H1 (cell line): ENCODE data around the gene CDY2A. TPM values are rescaled to one million over a fixed set of nuclear protein-coding genes. Genes with fewer than 3 reads are reported as not detected.
"Not testable (repeated sequence)": the region's sequence is repeated elsewhere in the genome, so short reads cannot be mapped to it uniquely, and the experiment has no call there.

Experiments
- CTCF ChIA-PET: fragments of 300-600 bp; sonication (Branson Sonifier 250); formaldehyde crosslinking; loops from one replicate; lab custom pipeline; 2021; ENCODE audit not compliant: partially characterized antibody; lab: Charles Lee
- POLR2A ChIA-PET: fragments of 300-600 bp; sonication (Branson Sonifier 250); formaldehyde crosslinking; loops from one replicate; lab custom pipeline; 2021; ENCODE audit warnings: inconsistent platforms; ENCODE audit not compliant: partially characterized antibody; lab: Charles Lee
- DNase-seq, 2 experiments: peaks; one replicate each; pipeline versions ENCODE4 v3.0.0 to v3.0.0-alpha.2; 2010 to 2022; ENCODE audit warnings: low spot score in 2 of 2, low read depth in 1 of 2, mixed read lengths in 1 of 2
- FAIRE-seq: peaks from 2 replicates; lab custom pipeline; 2011; peaks lifted over from hg19 to GRCh38; lab: Jason Lieb, UNC
- H2AFZ ChIP-seq: 2 replicates; pipeline ENCODE4 v1.8.1; 2012; ENCODE audit warnings: low read length, inconsistent platforms
- H2AK5ac ChIP-seq: 2 replicates; pipeline ENCODE4 v1.6.1; 2013; ENCODE audit warnings: low read depth, low read length
- H2BK120ac ChIP-seq: replicated peaks from 2 replicates; pipeline ENCODE3; 2013; ENCODE audit warnings: low read depth, low read length, inconsistent platforms
- H2BK12ac ChIP-seq: 2 replicates; pipeline ENCODE4 v1.6.1; 2013; ENCODE audit warnings: low read depth, low read length
- H2BK15ac ChIP-seq: 2 replicates; pipeline ENCODE4 v1.6.1; 2013; ENCODE audit warnings: low read length
- H2BK20ac ChIP-seq: 2 replicates; pipeline ENCODE4 v1.6.1; 2013; ENCODE audit warnings: low read length
- H2BK5ac ChIP-seq: 2 replicates; pipeline ENCODE4 v1.6.1; 2013; ENCODE audit warnings: low read depth, low read length
- H3K14ac ChIP-seq: 2 replicates; pipeline ENCODE4 v1.6.1; 2013; ENCODE audit warnings: inconsistent platforms; ENCODE audit not compliant: insufficient read length
- H3K18ac ChIP-seq: 2 replicates; pipeline ENCODE4 v1.6.1; 2013; ENCODE audit warnings: low read length; ENCODE audit errors: extremely low read depth
- H3K23ac ChIP-seq: 2 replicates; pipeline ENCODE4 v1.6.1; 2013; ENCODE audit warnings: inconsistent platforms; ENCODE audit not compliant: insufficient read length
- H3K23me2 ChIP-seq: 2 replicates; pipeline ENCODE4 v1.6.1; 2013; ENCODE audit warnings: low read depth, low read length
- H3K27ac ChIP-seq: 2 replicates; pipeline ENCODE4 v1.6.1; 2011; ENCODE audit warnings: low read depth, low read length, inconsistent platforms
- H3K27me3 ChIP-seq, 4 experiments: replicated peaks in 1 of 4; 1 replicate in 1 of 4; 2 replicates in 3 of 4; pipeline versions ENCODE4 v1.6.1 to v1.8.1; 2011 to 2013; ENCODE audit warnings: low read length in 3 of 4, mild to moderate bottlenecking in 3 of 4, inconsistent platforms in 2 of 4, mixed read lengths in 2 of 4, moderate library complexity in 1 of 4; ENCODE audit not compliant: control insufficient read depth in 3 of 4, insufficient read depth in 3 of 4; ENCODE audit errors: extremely low read depth in 1 of 4
- H3K36me3 ChIP-seq, 4 experiments: 2 replicates each; pipeline versions ENCODE4 v1.6.1 to v1.8.1; 2011 to 2013; ENCODE audit warnings: mild to moderate bottlenecking in 4 of 4, low read length in 3 of 4, moderate library complexity in 2 of 4, control low read depth in 1 of 4, inconsistent platforms in 1 of 4; ENCODE audit not compliant: insufficient read depth in 4 of 4, control insufficient read depth in 2 of 4
- H3K4ac ChIP-seq: replicated peaks from 2 replicates; pipeline ENCODE3; 2013; ENCODE audit warnings: low read length, low read depth, mixed read lengths, inconsistent platforms; ENCODE audit not compliant: insufficient read length
- H3K4me1 ChIP-seq, 4 experiments: replicated peaks in 1 of 4; 1 replicate in 1 of 4; 2 replicates in 3 of 4; pipeline versions ENCODE4 v1.6.1 to v1.8.1; 2011 to 2013; ENCODE audit warnings: low read length in 3 of 4, inconsistent platforms in 2 of 4, mixed read lengths in 1 of 4; ENCODE audit not compliant: insufficient read depth in 4 of 4, control insufficient read depth in 3 of 4
- H3K4me2 ChIP-seq, 2 experiments: 2 replicates each; pipeline versions ENCODE4 v1.6.1 to v1.8.1; 2011 to 2013; ENCODE audit warnings: low read depth in 2 of 2, low read length in 2 of 2, control low read depth in 1 of 2, inconsistent platforms in 1 of 2, mild to moderate bottlenecking in 1 of 2; ENCODE audit not compliant: insufficient read depth in 1 of 2
- H3K4me3 ChIP-seq, 4 experiments: fragments of 200-600, 300-600 bp in 1 of 4; sonication (generic), shearing (Covaris generic), sonication (Bioruptor Twin) in 1 of 4; 2 replicates each; pipeline versions ENCODE4 v1.5.1 to v1.8.1; 2011 to 2016; ENCODE audit warnings: low read length in 4 of 4, low read depth in 3 of 4, control low read depth in 2 of 4, inconsistent platforms in 2 of 4, mild to moderate bottlenecking in 2 of 4, mixed read lengths in 1 of 4, moderate library complexity in 1 of 4; ENCODE audit not compliant: insufficient read depth in 2 of 4; ENCODE audit errors: extremely low read depth in 1 of 4
- H3K56ac ChIP-seq: replicated peaks from 2 replicates; pipeline ENCODE3; 2013; ENCODE audit warnings: low read depth, mild to moderate bottlenecking, mixed read lengths, low read length, inconsistent platforms; ENCODE audit not compliant: insufficient read length
- H3K79me1 ChIP-seq: 2 replicates; pipeline ENCODE4 v1.6.1; 2013; ENCODE audit warnings: low read depth, low read length, control low read depth
- H3K79me2 ChIP-seq, 2 experiments: 2 replicates each; pipeline versions ENCODE4 v1.6.1 to v1.8.1; 2012 to 2013; ENCODE audit warnings: low read length in 2 of 2, mild to moderate bottlenecking in 2 of 2, inconsistent platforms in 1 of 2; ENCODE audit not compliant: insufficient read depth in 2 of 2, control insufficient read depth in 1 of 2
- H3K9ac ChIP-seq, 4 experiments: replicated peaks in 1 of 4; 1 replicate in 1 of 4; 2 replicates in 3 of 4; pipeline versions ENCODE4 v1.6.1 to v1.8.1; 2011 to 2013; ENCODE audit warnings: low read depth in 3 of 4, low read length in 3 of 4, control low read depth in 2 of 4, mild to moderate bottlenecking in 2 of 4, moderate library complexity in 2 of 4, inconsistent platforms in 1 of 4; ENCODE audit errors: extremely low read depth in 1 of 4
- H3K9me3 ChIP-seq, 2 experiments: 2 replicates each; pipeline versions ENCODE4 v1.6.1 to v1.8.1; 2012 to 2013; ENCODE audit warnings: mild to moderate bottlenecking in 2 of 2, moderate library complexity in 2 of 2, control low read depth in 1 of 2, inconsistent platforms in 1 of 2, low read depth in 1 of 2, low read length in 1 of 2, mixed read lengths in 1 of 2; ENCODE audit not compliant: insufficient read depth in 2 of 2
- H4K20me1 ChIP-seq, 2 experiments: replicated peaks in 1 of 2; 2 replicates each; pipeline versions ENCODE3 to v1.8.1; 2011 to 2013; ENCODE audit warnings: inconsistent platforms in 2 of 2, low read length in 2 of 2, mild to moderate bottlenecking in 1 of 2; ENCODE audit not compliant: insufficient read depth in 2 of 2, control insufficient read depth in 1 of 2
- H4K5ac ChIP-seq: 2 replicates; pipeline ENCODE4 v1.6.1; 2013; ENCODE audit warnings: low read length, low read depth, mixed read lengths, inconsistent platforms; ENCODE audit not compliant: insufficient read length
- H4K8ac ChIP-seq: 2 replicates; pipeline ENCODE4 v1.8.0; 2013; ENCODE audit warnings: mild to moderate bottlenecking, moderate library complexity, low read length, inconsistent platforms; ENCODE audit not compliant: insufficient read depth; ENCODE audit errors: extremely low read depth
- H4K91ac ChIP-seq: replicated peaks from 2 replicates; pipeline ENCODE3; 2013; ENCODE audit warnings: low read length, mixed read lengths, inconsistent platforms; ENCODE audit not compliant: insufficient read length
- WGBS, 2 experiments: shearing (Covaris generic) in 1 of 2; methylation state at CpG; one replicate each; pipeline versions ENCODE4 v1.1.6 to v1.1.7; 2013 to 2015; ENCODE audit warnings: low lambda C conversion rate in 2 of 2, mixed read lengths in 2 of 2, inconsistent platforms in 1 of 2, low coverage in 1 of 2, missing lambda C conversion rate in 1 of 2; ENCODE audit not compliant: insufficient replicate concordance in 2 of 2, insufficient coverage in 1 of 2, insufficient read length in 1 of 2; ENCODE audit errors: extremely low coverage in 1 of 2, missing lambda C conversion rate in 1 of 2; 5-methylcytosine and 5-hydroxymethylcytosine counted together
- polyA plus RNA-seq, 7 experiments: library from polyadenylated mRNA; depleted of rRNA in 3 of 7; stranded (reverse) in 5 of 7; unstranded in 2 of 7; fragments of >200 nt in 5 of 7; fragments of 200-250 nt in 2 of 7; gene quantifications; 1 replicate in 5 of 7; 2 replicates in 1 of 7; 4 replicates in 1 of 7; pipeline versions ENCODE4 v1.2.1 to v1.2.3, GENCODE V29; 2011 to 2013; ENCODE audit warnings: missing spikeins in 2 of 7, mixed read lengths in 2 of 7
- total RNA-seq: library from RNA; stranded (reverse); fragmentation: NEBNext Ultra II Directional; extraction: Animal tissue kit (Norgen Biotek cat#: 25700); gene quantifications from 2 replicates; pipeline ENCODE4 v1.2.1, GENCODE V29; 2021

Gene CDY2A
- total and polyA plus RNA-seq, 2 of the 8 experiments (the other 6 are each of a cell fraction or from before 2014, with no cell fraction given), result not detected

DNA sequence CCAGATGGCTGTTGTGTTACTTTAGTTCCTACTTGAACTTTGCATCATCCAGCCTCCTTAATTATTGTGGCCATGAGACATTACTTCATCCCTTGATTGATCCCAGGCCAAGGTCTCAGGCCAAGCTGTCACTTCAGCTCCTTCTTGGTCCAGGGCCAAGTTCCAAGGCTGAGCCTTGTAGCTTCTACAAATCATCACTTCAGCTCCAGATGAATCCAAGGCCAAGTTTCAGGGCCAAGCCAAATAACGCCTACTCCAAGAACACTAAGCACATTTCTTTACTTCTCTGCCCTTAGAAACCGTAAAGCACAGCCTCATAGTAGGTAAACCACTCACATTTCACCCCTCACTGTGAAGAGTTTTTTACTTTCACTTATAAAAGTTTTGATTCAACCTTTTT, 1.7 kb upstream of the CDY2A start:
- H2BK20ac ChIP-seq, H2AK5ac ChIP-seq, H2AFZ ChIP-seq, H3K4ac ChIP-seq, DNase-seq, H3K27me3 ChIP-seq, H3K4me2 ChIP-seq, H3K36me3 ChIP-seq, H3K79me2 ChIP-seq, H4K20me1 ChIP-seq, H3K79me1 ChIP-seq, H3K9me3 ChIP-seq, POLR2A ChIA-PET, H2BK120ac ChIP-seq, CTCF ChIA-PET, H3K18ac ChIP-seq, H3K4me3 ChIP-seq, H3K56ac ChIP-seq, H2BK12ac ChIP-seq, H2BK5ac ChIP-seq, H3K14ac ChIP-seq, FAIRE-seq, H4K5ac ChIP-seq, H4K91ac ChIP-seq, H3K4me1 ChIP-seq, H3K23ac ChIP-seq, H4K8ac ChIP-seq, H3K23me2 ChIP-seq, H2BK15ac ChIP-seq, H3K9ac ChIP-seq, H3K27ac ChIP-seq: not testable (repeated sequence)
- WGBS, 2 experiments, result no CpG with 5 or more reads among the region's 2 CpGs

DNA sequence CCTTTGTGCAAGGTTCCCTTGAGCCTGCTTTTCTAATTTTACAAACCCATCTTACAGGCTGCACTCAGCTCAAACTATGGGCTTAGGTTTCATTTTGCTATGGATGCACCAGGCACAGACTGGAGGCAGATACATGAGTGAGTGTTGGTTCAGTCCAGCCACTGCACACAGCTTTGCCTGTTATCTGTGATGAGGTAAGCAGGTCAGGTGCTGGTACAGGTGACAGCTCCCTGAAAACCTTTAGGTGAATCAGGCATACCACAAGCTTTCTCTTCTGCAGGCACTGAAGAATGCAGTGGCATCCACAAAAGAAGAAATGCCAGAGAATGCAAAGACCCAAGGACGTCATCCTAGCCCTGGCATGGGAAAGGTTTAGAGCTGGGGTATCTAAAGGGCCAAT, 3.3 kb downstream of the CDY2A start:
- H3K4ac ChIP-seq, H3K14ac ChIP-seq, H2AFZ ChIP-seq, H4K5ac ChIP-seq, H2BK20ac ChIP-seq, H2BK120ac ChIP-seq, H3K4me3 ChIP-seq, H3K36me3 ChIP-seq, H3K56ac ChIP-seq, H2AK5ac ChIP-seq, DNase-seq, H2BK15ac ChIP-seq, FAIRE-seq, H3K4me2 ChIP-seq, H3K79me2 ChIP-seq, H4K8ac ChIP-seq, CTCF ChIA-PET, H3K9me3 ChIP-seq, H3K9ac ChIP-seq, H3K27me3 ChIP-seq, H3K79me1 ChIP-seq, H3K23me2 ChIP-seq, H3K23ac ChIP-seq, H2BK12ac ChIP-seq, H4K20me1 ChIP-seq, H2BK5ac ChIP-seq, H3K4me1 ChIP-seq, POLR2A ChIA-PET, H3K18ac ChIP-seq, H4K91ac ChIP-seq, H3K27ac ChIP-seq: not testable (repeated sequence)
- no CpG with 5 or more reads among the region's 1 CpG for WGBS, 2 experiments
